KOPT-K1 (cell line): ENCODE measurements around the gene MPPED1.

Experiments used
- H3K27ac ChIP-seq: fragments of 200-600 bp; sonication (generic); 2 replicates; pipeline ENCODE4 v1.5.1; 2016; ENCODE audit warnings: antibody characterized with exemption, mild to moderate bottlenecking, low read depth, low read length; ENCODE audit not compliant: poor library complexity, severe bottlenecking
- H3K36me3 ChIP-seq: fragments of 200-600 bp; sonication (generic); 2 replicates; pipeline ENCODE4 v1.5.1; 2017; ENCODE audit warnings: antibody characterized with exemption, mild to moderate bottlenecking, low read length, moderate library complexity; ENCODE audit not compliant: insufficient read depth
- H3K9me3 ChIP-seq: fragments of 200-600 bp; sonication (generic); 2 replicates; pipeline ENCODE4 v1.5.1; 2017; ENCODE audit warnings: antibody characterized with exemption, low read length, mild to moderate bottlenecking; ENCODE audit not compliant: insufficient read depth, poor library complexity, severe bottlenecking

Gene MPPED1

DNA sequence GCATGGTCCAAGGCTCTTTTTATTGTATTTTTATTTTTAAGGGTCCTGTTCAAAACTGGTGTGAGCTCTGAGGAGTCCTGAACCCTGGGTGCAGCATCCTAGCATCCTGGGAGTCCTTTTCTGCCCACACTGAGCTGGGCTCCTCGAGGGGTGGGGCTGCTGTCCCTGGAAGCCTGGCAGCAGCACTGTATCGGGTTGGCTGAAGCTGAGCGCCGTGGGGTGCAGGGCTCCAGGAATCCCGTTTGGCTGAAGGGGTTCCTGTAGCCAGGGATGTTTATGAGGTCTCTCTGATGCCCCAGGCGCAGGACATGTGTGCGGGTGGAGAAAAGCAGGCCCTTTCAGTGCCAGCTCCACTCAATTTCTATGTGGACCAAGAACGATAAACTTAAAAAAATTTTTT, 95.4 kb downstream of the MPPED1 start:
- Histone ChIP-seq H3K36me3 (no peaks in the 10 kb centered on the region), H3K9me3 (no peaks in the 10 kb centered on the region), H3K27ac (no peak overlapping the region)

DNA sequence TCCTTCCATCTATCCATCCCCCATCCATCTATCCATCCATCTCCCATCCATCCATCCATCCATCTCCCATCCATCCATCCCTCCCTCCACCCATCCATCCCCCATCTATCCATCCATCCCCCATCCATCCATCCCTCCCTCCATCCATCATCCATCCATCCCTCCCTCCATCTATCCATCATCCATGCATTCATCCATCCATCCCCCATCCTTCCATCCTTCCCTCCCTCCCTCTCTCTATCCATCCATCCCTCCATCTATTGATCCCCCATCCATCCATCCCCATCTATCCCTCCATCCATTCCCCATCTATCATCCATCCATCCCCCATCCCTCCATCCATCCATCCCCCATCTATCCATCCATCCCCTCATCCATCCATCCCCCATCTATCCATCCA, 96.7 kb downstream of the MPPED1 start:
- Histone ChIP-seq H3K27ac (no peak overlapping the region), H3K36me3 (no peaks in the 10 kb centered on the region), H3K9me3 (no peaks in the 10 kb centered on the region)

DNA sequence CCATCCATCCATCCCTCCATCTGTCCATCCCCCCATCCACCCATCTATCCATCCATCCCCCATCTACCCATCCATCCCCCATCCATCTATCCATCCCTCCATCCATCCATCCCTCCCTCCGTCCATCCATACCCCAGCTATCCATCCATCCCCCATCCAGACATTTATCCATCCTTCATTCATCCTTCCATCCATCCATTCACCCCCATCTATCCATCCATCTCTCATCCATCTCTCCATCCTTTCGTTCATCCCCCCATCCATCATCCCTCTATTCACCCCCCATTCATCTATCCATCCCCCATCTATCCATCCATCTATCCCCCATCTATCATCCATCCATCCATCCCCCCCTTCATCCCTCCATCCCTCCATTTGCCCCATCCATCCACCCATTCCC, 97.5 kb downstream of the MPPED1 start:
- Histone ChIP-seq H3K9me3 (no peaks in the 10 kb centered on the region), H3K36me3 (no peaks in the 10 kb centered on the region)

GRCh38 chr22:43510281-43511070, 98.7 kb downstream of the MPPED1 start:
- Histone ChIP-seq H3K27ac (no peak overlapping the region), H3K9me3 (no peaks in the 10 kb centered on the region), H3K36me3 (no peaks in the 10 kb centered on the region)

More for the DNA sequence above, 97.5 kb downstream of the MPPED1 start:
- no peak overlapping the region for H3K27ac ChIP-seq

DNA sequence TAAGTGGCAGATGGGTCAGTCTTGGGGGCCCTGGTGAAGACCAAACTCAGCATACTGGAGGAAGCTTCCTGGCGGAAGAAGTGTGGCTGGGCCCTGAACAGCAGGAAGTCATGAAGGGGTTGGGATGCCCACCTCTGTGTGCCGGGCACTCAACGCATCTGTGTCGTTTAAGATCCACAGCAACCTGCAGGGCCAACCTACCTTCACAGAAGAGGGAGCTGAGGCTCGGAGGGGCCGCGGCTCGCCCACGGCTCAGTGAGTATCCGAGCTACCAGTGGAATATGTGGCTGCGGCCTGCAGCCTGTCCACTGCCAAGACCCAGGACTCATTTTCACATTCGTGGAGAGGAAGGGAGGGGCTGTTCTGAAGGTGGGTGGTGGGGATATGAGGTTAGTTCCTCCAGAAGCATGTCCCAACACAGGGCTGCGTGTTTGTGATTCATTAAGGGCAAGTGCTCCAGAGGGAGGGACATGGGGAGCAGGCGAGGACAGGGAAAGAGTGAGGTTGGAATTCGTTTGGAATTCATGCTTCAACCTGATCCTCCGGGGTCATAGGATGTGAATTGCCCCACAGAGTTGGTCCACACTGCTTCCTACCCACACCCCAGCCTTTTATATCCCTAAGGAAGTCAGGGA, 99.6 kb downstream of the MPPED1 start:
- Histone ChIP-seq H3K36me3 (no peaks in the 10 kb centered on the region), H3K9me3 (no peaks in the 10 kb centered on the region), H3K27ac (no peak overlapping the region)

- Histone ChIP-seq H3K27ac (no peak overlapping the region), H3K36me3 (no peaks in the 10 kb centered on the region), H3K9me3 (no peaks in the 10 kb centered on the region)
Measured at GRCh38 chr22:43512279-43512678, 100.5 kb downstream of the MPPED1 start.

DNA sequence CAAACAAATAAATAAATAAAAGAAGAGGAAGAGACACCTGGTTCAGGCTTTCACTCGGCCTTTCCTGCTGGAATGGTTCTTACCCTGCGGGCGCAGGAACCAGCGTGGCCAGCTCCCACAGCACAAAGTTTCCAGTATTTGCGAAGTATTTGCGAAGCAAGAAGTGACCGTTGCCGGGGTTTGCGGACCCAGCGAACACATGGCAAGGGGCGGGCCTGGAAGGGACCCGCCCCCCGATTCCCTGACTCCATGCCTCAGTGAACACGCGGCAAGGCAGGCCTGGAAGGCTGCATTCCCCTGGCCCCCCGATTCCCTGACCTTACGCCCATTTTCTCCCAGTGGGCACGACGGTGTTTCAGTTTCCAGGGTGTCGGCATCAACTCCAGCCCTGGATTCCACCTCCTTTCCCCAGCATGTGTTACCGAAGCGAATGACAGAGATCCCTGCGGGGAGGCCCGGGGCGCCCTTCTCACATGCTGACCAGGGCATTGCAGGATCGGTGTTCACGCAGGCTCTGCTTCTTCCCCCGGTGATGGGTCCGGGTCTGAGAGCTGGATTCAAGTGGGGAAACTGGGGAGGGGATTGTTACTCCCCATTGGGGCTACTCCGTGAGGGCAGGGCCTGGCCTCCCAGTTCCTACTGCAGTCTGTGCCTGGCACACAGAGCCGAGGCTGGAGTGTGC, 102.8 kb downstream of the MPPED1 start:
- Histone ChIP-seq H3K36me3 (no peaks in the 10 kb centered on the region), H3K27ac (no peak overlapping the region), H3K9me3 (no peaks in the 10 kb centered on the region)

- H3K9me3 ChIP-seq, result no peaks in the 10 kb centered on the region
- H3K36me3 ChIP-seq, result no peaks in the 10 kb centered on the region
- no peak overlapping the region for H3K27ac ChIP-seq
Measured at GRCh38 chr22:43515411-43515810, 103.6 kb downstream of the MPPED1 start.

DNA sequence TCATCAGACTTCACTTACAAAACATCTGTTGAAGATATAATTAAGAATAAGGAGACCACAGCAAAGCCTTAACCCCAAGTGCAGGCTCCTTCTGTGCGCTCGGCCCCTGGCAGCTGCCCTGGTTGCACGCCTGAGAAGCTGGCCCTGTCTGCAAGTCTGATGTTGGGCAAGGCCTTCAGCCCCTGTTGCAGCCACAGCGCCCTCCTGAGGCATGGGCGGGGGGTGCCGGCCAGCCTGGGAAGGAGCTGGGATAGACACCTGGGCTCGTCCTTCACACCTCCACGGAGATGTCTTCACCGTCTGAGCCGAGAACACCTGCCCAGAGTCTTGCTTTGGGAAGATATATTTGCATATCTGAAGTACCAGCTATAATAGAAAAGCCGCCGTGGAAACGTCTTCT, 104.1 kb downstream of the MPPED1 start:
- Histone ChIP-seq H3K9me3 (no peaks in the 10 kb centered on the region), H3K27ac (no peak overlapping the region)

GRCh38 chr22:43516386-43516785, 104.6 kb downstream of the MPPED1 start:
- H3K27ac ChIP-seq, result no peak overlapping the region
- H3K9me3 ChIP-seq, result no peaks in the 10 kb centered on the region
- H3K36me3 ChIP-seq, result no peaks in the 10 kb centered on the region

More for the DNA sequence above, 104.1 kb downstream of the MPPED1 start:
- no peaks in the 10 kb centered on the region for H3K36me3 ChIP-seq

DNA sequence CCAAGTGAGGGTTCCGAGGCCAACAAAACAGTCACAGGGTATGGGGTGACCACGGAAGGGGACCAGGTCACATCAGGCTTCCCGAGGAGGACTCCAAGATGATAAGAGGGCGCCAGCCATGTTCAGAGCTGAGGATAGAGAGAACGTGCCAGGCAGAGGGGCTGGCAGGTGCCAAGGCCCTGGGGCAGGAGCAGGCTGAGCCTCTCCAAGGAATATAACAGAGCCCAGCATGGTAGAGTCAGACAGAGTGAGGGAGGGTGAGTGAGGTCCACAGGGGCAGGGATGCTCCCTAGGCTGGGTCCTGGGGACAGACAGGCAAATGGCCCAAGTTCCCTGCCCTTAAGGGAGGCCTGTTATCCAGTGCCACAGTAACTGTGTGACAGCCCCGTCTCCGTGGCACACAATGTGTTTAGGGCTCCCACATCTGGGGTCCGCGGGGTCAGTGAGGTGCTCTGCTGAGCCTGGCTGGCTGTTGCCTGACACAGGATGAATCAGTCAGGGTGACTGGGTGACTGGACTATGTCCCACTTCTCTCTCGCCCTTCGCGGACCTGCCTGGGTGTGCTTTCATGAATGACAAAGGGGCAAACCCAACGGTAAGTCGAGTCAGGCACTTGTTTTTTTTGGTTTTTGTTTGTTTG, 105.3 kb downstream of the MPPED1 start:
- Histone ChIP-seq H3K9me3 (no peaks in the 10 kb centered on the region), H3K27ac (no peak overlapping the region), H3K36me3 (no peaks in the 10 kb centered on the region)

DNA sequence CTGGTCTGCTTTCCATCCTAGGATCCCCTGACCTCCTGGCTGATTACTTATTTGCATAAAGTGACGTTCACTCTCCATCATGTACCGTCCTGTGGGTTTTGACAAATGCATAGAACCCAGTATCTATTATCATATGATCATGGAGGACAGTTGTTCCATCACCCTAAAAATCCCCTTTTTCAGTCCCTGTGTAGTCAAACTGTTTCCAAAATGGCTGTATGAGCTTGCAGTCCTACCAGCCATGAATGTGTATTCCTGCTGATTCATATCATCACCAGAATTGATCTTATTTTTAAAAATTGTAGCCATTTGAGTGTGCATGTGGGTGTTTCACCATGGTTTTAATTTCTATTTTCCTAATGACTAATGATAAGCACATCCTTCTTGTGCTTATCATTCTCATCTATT, 108.8 kb downstream of the MPPED1 start:
- no peak overlapping the region for H3K27ac ChIP-seq
- H3K36me3 ChIP-seq, result no peaks in the 10 kb centered on the region
- H3K9me3 ChIP-seq, result no peaks in the 10 kb centered on the region

- no peaks in the 10 kb centered on the region for H3K36me3 ChIP-seq
- no peaks in the 10 kb centered on the region for H3K9me3 ChIP-seq
- no peak overlapping the region for H3K27ac ChIP-seq
Measured at GRCh38 chr22:43521716-43522115, 109.9 kb downstream of the MPPED1 start.

DNA sequence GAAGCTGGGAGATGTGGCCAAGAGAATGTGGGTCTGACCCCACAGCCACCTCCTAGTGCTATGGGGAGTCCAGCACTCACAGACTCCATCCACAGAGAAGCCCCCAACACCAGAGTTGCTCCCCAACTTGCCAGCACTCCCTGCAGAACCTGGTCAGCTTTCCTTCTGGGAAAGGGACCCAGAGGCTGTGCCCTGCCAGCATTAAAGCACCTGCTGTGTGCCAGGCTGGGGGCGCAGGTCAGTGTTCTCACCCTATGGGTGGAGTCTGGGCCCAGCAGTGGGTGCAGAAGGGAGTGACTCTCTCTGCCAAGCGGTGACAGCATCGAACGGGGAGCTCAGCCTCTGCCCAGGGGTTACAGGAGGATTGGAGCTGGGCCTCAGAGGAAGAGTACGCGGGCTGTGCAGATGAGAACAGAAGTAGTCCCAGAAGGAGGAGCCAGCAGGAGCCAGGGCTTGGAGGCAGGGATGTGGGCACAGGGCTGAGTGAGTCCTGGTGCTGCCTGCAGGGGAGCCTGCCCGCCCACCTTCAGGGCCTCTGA, 114.4 kb downstream of the MPPED1 start:
- Histone ChIP-seq H3K9me3 (no peaks in the 10 kb centered on the region), H3K36me3 (no peaks in the 10 kb centered on the region)

GRCh38 chr22:43526946-43527345, 115.1 kb downstream of the MPPED1 start:
- no peak overlapping the region for H3K27ac ChIP-seq
- H3K36me3 ChIP-seq, result no peaks in the 10 kb centered on the region
- H3K9me3 ChIP-seq, result no peaks in the 10 kb centered on the region

More for the DNA sequence above, 114.4 kb downstream of the MPPED1 start:
- H3K27ac ChIP-seq, result no peak overlapping the region
